ENCODE measurements around the gene GNMT.

DNA sequence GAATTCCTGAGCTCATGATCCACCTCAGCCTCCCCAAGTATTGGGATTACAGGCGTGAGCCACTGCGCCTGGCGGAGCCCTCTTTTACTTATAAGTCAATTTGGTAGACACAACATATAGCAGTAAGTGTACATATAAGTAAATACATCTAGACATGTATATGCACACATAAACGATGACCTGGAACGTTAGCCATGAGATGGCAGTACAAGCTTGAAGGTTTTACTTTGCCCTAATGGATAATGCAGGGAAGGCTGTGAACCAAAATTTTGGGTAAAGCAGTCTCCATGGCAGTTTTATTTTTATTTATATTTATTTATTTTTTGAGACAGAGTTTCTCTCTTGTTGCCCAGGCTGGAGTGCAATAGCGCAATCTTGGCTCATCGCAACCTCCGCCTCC lies 2.4 kb upstream of the GNMT start:
- TF ChIP-seq FOXP2 (optimal IDR thresholded peaks at IDR 0.05; ENCODE audit: control extremely low read depth, extremely low read length, insufficient read depth), result no peak
- no peak for TF ChIP-seq EZH2 (IDR thresholded peaks at IDR 0.05)
- no peak for TF ChIP-seq POLR2AphosphoS5 (IDR thresholded peaks at IDR 0.05; ENCODE audit: borderline replicate concordance, low read depth, low read length)
